ENCODE measurements around the gene FAM234A.
"Not testable (repeated sequence)": the region's sequence is repeated elsewhere in the genome, so short reads cannot be mapped to it uniquely, and the experiment has no call there.

Gene FAM234A

DNA sequence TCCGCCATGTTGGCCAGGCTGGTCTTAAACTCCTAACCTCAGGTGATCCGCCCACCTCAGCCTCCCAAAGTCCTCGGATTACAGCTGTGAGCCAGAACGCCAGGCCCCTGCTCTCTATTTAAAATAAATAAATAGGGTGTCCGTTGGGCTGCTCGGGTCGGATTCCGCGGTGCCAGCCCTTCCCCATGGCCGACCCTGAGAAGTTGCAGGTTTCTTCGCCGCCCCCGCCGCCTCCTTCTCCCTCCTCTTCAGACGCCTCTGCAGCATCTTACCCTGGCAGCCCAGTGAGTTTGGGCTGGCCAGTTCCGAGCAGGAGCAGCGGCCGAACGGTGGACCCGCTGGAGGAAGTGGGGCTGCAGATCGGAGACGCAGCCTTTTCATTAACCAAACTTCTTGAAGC lies 3.7 kb upstream of the FAM234A start:
- DNase-seq = no peak

DNA sequence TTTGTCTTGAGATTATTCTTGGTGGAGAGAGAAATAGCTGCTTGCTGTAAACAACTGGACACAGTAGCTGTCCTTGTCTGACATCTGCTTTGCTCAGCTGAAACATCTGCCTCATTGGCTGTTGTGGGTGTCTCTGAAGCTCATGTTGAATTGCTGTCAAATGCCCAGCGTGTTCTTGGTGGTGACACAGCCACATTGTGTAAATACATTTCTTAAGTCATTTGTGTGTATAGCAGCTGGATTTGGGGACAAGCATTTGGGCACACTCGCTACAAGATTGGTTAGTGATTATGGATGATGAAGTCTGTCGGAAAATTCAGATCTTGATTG lies 5.3 kb downstream of the FAM234A start:
- no peak for DNase-seq

DNA sequence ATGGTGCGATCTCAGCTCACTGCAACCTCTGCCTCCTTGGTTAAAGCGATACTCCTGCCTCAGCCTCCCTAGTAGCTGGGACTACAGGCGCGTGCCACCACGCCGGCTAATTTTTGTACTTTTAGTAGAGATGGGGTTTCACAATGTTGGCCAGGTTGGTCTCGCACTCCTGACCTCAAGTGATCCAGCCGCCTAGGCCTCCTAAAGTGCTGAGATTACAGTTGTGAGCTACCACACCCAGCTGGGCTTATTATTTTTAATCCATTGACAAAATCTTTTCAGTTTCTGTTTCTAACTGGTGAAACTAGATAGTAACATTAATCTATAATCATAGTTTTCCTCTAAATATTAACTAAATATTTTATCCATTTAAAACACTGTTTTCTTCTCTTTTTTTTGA lies 5.9 kb downstream of the FAM234A start:
- DNase-seq = no peak

DNA sequence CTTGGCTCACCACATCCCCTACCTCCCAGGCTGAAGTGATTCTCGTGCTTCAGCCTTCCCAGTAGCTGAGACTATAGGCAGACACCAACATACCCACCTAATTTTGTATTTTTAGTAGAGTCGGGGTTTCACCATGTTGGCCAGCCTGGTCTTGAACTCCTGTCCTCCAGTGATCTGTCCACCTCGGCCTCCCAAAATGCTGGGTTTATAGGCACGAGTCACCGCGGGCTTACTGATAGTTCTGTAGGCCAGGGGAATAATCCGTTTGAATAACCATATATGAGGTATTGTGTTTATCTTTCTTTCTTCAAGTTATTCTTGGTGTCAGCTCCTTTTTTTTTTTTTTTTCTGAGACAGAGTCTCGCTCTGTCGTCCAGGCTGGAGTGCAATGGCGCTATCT lies 7.7 kb downstream of the FAM234A start:
- no peak for DNase-seq

DNA sequence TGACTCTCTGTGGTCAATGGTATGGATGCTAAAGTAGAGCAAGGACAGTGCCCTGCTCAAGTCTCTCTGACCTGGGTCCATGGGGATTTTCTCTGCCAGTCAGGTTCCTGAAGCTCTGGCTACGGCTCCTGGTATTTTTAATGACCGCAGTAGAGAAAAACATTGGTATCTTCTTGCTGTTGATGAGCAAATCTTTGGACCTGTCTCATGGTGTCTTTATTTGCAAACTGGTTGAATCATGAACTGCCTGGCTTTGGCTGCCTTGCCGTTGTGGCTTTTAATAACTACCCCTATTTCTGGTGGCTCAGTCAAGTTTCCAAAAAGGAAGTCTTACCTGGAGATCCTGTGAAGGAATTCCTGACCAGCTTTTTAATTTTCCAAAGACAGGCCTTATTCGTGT lies 8.7 kb downstream of the FAM234A start:
- DNase-seq = no peak

DNA sequence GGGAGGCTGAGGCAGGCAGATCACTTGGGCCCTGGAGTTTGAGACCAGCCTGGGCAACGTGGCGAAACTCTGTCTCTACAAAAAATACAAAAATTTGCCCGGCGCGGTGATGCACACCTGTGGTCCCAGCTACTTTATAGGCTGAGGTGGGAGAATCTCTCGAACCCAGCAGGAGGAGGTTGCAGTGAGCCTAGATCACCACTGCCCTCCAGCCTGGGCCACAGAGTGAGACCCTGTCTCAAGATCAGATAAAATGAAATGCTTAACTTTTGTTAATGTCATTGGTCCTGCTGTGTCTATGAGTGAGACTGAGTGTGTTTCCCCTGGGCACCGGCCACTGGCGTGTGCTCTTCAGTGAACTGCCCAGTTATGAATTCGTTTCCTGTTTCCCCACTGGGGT lies 10.5 kb downstream of the FAM234A start:
- DNase-seq = no peak

DNA sequence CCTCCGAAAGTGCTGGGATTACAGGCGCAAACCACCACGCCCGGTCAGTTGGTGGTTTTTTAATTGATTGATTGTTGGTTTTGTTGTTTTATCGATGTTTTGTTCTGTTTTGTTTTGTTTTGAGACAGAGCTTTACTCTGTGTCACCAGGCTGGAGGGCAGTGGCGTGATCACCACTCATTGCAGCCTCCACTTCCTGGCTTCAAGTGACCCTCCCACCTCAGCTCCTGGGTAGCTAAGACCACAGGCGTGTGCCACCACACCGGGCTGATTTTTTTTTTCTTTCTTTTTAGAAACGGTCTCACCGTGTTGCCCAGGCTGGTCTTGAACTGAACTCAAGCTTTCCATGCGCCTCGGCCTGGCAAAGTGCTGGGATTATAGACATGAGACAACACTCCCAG lies 12.4 kb downstream of the FAM234A start:
- no peak for DNase-seq

DNA sequence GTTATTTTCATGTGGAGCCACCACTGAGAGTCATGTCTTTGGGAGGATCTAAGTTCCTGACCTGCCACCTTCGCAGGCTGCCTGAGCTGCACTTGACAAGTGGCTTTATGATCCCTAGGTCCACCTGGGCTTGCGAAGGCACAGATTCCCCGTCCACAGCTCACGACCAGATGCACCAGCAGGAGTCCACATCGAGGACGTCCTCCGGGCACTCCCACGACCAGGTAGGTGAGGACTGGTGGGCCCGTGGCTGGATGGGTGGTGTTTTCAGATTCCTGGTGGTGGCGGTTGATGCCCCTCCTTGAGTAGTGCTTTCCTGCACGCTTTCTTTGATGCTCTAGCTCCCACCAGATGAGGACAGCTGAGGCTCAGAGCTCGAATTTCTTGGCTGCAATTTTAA lies 14.8 kb downstream of the FAM234A start:
- DNase-seq = no peak

DNA sequence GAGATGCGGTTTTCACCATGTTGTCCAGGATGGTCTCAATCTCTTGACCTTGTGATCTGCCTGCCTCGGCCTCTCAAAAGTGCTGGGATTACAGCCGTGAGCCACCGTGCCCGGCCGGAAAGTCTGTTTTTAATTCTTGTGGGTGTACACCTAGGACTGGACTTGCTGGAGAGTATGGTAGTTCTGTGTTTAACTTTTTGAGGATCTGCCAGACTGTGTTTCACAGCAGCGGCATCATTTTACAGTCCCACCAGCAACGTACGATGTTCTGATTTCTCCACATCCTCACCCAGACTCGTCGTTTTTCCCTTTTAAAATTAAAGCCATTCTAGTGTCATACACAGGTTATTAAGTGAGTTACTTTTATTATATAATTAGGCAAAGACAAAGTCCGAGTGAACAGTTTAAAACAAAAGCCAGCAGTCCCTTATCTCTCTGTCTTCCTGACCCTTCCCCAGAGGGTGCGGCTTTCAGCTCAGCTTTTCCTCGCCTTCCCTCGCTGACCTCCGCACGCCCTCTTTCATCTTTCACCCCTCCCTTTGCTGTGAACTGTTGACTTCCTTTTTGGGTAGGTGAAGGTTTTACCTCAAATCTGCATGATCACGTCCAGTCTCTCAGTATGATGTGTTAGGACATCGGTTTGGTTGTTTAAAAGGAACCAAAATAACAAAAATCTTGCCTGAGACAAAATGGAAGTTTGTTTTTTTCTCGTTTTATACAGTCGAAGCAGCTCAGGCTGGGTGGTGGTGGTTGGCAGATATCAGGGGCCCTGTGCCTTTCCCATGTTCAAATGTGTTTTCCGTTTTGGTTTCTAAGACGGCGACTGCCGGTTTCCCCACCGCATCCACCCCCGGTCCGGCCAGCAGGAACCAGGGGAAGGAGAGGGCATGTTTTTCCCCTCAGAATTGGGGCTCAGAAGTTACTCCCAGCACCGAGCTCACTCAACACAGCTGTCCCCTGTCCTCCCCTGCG lies 18.0 kb downstream of the FAM234A start:
- DNase-seq = no peak

DNA sequence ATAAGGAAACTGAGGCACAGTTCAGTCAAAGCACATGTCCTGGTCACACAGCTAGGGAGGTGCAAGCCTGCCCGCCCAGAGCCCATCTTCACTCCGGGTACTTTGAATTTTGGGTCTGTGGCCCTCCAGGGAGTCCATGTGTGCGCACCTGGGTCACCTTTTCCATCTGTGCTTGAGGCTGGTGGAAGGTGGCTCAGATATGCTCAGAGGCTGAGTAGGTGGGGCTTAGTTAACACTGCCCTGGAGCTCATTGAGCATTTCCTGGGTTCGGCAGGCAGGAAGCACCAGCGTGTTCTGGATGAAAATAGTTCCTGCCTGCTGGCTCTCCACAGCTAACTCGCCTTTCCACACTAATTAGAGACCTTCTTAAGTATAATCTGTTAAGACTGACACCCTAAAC lies 19.2 kb downstream of the FAM234A start:
- DNase-seq = no peak

DNA sequence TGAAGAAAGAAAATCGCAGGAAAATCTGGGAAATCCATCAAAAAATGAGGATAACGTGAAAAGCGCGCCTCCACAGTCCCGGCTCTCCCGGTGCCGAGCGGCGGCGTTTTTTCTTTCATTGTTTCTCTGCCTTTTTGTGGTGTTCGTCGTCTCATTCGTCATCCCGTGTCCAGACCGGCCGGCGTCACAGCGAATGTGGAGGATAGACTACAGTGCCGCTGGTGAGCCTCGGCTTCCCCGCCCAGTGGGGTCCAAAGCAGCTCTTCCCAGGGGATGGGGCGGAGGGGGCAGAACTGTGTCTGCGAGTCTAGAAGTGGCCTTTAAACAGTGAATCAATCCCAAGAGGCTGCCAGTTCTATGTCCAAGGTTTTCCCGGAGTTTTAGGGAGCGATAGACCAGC lies 19.8 kb downstream of the FAM234A start:
- no peak for DNase-seq

DNA sequence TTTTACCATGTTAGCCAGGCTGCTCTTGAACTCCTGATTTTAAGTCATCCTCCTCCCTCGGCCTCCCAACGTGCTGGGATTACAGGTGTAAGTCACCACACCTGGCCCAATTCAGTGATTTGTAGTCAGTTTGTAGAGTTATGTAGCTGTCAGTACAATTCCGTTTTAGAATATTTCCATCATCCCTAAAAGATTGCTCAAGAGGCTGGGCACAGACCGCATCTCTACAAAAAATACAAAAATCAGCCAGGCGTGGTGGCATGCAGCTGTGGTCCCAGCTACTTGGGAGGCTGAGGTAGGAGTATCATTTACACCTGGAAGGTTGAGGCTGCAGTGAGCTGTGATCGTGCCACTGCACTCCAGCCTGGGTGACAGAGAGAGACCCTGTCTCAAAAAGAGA lies 20.6 kb downstream of the FAM234A start:
- no peak for DNase-seq

DNA sequence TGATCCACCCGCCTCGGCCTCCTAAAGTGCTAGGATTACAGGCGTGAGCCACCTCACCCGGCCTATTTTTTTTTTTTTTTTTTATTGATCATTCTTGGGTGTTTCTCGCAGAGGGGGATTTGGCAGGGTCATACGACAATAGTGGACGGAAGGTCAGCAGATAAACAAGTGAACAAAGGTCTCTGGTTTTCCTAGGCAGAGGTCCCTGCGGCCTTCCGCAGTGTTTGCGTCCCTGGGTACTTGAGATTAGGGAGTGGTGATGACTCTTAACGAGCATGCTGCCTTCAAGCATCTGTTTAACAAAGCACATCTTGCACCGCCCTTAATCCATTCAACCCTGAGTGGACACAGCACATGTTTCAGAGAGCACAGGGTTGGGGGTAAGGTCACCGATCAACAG lies 23.5 kb downstream of the FAM234A start:
- DNase-seq = not testable (repeated sequence)

DNA sequence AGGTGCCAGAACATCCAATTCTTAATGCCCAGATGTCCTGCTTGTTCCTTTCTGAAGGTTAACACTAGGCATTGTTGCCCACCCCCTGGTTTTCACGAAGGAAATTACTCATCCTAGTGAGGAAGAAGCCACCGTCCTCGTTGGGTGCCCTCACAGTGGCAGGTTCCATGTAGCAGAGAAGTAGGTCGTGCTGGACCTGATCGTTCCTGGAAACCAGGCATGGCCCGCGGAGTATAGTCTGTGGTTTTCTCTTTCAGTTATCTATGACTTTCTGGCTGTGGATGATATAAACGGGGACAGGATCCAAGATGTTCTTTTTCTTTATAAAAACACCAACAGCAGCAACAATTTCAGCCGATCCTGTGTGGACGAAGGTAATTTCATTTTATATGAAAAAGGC lies 24.6 kb downstream of the FAM234A start:
- no peak for DNase-seq

DNA sequence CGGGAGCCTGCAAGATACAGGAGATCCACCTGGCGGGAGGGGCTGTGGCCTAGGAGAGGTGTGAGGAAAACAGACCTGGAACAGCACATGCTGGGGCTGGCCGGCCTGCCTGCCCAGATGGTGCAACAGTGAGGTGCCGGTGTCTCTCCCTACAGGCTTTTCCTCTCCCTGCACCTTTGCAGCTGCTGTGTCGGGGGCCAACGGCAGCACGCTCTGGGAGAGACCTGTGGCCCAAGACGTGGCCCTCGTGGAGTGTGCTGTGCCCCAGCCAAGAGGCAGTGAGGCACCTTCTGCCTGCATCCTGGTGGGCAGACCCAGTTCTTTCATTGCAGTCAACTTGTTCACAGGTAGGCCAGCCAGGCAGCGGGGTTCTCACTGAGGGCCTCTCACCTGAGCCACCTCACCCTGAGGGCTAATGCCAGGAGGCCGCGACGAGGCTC lies 25.2 kb downstream of the FAM234A start:
- DNase-seq = no peak

DNA sequence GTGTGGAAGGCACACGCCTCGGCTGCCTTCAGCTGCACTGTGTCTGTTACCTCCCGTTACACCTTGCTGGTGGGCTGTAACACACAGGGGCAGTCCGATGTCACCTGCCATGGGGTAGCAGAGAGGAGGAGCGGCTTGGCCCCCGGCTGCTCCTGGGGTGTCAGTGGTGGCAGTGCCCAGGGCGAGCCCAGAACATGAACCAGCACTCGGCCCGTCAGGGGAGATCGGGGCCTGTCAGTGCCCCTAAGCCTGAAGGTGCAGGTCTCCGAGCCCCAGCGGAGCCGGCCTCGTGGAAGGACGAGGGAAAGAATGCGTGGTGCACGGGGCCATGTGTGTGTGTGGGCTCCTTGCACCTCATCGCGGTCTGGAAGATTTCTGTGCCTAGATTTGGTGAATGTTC lies 25.7 kb downstream of the FAM234A start:
- DNase-seq = no peak

DNA sequence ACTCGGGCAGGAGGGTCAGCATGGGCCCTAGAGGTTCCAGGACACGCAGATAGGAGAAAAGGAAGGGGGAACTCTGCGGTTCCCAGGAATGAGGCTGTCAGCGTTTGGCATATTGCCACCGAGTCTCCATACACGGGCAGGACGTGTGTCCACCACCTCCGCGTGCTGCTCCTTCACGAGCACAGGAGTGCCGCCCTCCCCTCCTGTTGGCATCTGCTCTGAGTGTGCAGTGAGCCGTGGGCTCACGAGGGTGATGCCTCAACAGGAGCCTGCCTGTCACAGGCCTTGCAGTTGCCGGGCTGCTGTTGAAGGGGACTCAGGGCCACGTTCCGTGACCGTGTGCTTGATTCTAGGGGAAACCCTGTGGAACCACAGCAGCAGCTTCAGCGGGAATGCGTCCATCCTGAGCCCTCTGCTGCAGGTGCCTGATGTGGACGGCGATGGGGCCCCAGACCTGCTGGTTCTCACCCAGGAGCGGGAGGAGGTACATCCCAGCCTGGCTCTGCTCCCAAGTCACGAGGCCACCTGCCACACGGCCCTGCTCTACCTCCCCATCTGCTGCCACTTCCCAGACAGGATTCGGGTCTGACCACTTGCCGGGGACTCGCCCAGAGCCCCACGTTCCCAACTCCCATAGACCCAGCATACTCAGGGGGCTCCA lies 26.5 kb downstream of the FAM234A start:
- no peak for DNase-seq

DNA sequence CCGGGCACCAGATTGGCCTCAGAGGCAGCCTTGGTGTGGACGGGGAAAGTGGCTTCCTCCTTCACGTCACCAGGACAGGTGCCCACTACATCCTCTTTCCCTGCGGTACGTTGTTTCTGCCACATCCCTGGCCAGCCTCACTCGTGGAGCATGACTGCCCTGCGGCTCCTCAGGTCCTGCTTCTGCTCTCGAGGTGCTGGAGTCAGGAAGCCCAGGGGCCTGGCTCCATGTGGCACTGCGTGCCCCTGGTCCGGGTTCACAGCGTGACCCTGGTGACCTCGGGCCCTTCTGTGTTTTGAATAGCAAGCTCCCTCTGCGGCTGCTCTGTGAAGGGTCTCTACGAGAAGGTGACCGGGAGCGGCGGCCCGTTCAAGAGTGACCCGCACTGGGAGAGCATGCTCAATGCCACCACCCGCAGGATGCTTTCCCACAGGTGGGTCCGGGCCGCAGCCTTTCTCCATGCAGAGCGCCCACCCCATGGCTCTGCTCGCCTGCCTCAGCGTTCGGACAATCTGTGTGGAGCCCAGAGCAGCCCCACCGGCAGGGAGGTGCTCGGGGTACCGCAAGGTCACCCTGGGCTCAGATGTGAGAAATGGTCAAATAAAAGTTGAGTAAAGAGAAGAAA lies 27.6 kb downstream of the FAM234A start:
- no peak for DNase-seq

DNA sequence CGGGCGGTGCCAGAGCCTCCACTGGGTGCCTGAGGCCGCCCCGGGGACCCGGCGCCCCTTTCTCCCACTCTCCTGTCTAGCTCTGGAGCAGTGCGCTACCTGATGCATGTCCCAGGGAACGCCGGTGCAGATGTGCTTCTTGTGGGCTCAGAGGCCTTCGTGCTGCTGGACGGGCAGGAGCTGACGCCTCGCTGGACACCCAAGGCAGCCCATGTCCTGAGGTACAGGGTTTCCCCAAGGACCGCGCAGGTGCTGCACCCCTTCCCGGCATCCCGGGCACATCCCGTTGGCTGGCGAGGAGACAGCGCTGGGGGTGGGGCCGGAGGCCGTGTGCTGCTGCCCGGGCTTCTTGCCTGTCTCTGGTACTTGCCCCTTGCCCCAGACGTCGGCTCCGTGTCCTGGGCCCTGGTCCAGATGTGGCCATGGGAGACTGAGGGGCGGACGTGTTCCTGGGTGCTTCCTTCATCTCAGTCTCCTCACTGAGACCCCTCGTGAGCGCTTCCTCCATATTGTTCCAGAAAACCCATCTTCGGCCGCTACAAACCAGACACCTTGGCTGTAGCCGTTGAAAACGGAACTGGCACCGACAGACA lies 28.7 kb downstream of the FAM234A start:
- no peak for DNase-seq

DNA sequence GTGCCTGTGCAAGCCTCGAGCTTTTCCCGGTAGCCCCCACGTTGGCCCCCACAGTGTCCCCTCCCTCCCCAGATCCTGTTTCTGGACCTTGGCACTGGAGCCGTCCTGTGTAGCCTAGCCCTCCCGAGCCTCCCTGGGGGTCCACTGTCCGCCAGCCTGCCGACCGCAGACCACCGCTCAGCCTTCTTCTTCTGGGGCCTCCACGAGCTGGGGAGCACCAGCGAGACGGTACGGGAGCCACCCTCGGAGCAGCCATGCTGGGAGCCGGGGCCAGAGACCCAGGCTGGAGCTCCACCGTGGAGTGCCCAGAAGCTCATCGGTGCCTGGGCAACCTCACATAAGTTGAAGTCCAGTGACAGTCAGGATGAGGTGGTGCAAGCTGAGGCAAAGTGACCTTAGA lies 29.3 kb downstream of the FAM234A start:
- DNase-seq = no peak

DNA sequence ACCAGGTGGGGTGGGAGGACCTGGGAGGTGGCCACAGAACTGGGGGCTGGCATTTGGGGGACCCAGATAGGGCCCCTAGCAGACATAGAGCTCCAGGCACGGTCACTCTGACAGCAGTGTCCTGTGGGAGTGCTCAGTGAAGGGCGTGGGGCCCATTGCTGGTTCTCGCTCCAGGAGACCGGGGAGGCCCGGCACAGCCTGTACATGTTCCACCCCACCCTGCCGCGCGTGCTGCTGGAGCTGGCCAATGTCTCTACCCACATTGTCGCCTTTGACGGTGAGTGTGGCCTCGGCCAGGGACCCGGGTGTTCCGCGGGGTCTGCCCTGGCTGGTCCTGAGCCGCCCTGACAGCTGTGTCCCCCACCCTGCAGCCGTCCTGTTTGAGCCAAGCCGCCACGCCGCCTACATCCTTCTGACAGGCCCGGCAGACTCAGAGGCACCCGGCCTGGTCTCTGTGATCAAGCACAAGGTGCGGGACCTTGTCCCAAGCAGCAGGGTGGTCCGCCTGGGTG lies 29.9 kb downstream of the FAM234A start:
- DNase-seq = no peak

DNA sequence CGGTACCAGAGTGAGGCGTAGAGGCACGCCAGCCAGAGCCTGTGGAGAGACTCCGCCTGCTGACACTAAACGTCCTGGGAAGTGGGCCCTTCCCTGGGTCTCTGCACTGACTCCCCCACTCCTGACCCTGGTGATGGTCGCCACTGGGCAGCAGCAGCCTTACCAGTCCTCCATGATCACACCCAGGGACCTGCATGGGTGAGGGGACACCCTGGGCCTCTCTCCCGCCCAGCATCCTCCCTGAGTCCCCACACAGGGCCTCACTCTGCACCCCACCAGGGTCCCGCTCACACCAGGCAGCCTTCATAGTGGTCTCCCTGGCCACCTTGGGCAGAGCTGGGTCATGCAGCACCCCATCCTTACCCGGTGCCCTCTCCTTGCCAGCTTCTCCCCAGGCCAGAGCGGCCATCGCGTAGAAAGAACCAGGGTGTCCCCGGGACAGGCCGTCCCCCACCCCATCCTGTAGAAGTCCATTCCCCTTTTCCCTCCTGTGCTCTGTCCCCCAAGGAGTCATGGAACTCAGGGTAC lies 30.4 kb downstream of the FAM234A start:
- no peak for DNase-seq

DNA sequence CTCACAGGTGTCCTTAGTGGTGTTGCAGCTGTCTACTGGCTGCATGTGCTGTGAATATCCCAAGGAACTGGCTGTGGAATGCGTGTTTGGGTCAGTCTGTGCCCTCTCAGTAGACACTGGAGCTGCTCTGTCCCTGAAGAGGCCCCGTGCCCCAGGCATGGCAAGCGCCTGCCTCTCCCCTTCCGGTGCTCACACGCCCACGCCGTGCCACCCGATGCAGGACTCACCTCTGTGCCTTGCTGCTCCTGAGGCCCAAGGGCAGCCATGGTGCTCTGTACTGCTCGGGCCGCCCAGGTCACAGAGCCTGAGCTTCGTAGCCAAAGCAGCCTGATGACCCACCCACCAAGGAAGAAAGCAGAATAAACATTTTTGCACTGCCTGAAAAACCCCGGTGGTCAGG lies 31.1 kb downstream of the FAM234A start:
- no peak for DNase-seq

Measured in NCI-H774 (cell line).